HepG2 (cell line): ENCODE data around the gene NOL4L. TPM values are rescaled to one million over a fixed set of nuclear protein-coding genes. Genes with fewer than 3 reads are reported as not detected.

ENCODE experiments used
- ATAC-seq: fragments of 200-7000 bp; cut with Tn5 transposase; 3 replicates; pipeline ENCODE4 v1.9.1; 2020; ENCODE audit warnings: mild to moderate bottlenecking, moderate library complexity
- BruUV-seq: library from RNA; stranded (reverse); fragments of 400-500 nt; replicated peaks from 2 replicates; lab custom pipeline; 2021; lab: Mats Ljungman, UMichigan
- CTCF ChIA-PET: fragments of 300-600 bp; formaldehyde crosslinking; extraction: SDS; loops from one replicate; lab custom pipeline; 2021; ENCODE audit warnings: low total read pairs, inconsistent platforms, low intra/inter-chr PET ratio; lab: Yijun Ruan, JAX
- POLR2A ChIA-PET: fragments of 350-600 bp; sonication (Branson Sonifier 250); formaldehyde crosslinking; loops from one replicate; lab custom pipeline; 2020; ENCODE audit warnings: antibody characterized with exemption, inconsistent platforms; lab: Yijun Ruan, JAX
- DNase-seq: peaks from one replicate; pipeline ENCODE4 v3.0.0-alpha.2; 2015; ENCODE audit warnings: low spot score
- FAIRE-seq: peaks from 3 replicates; lab custom pipeline; 2011; peaks lifted over from hg19 to GRCh38; lab: Jason Lieb, UNC
- H2AFZ ChIP-seq: one replicate; pipeline ENCODE4 v1.6.1; 2011; ENCODE audit warnings: low read length, inconsistent platforms
- H3K27ac ChIP-seq: fragments of 300-600 bp; 3 replicates; pipeline ENCODE4 v1.8.0; 2011; ENCODE audit warnings: mixed run types, mild to moderate bottlenecking, mixed read lengths, low read length, inconsistent platforms; ENCODE audit not compliant: insufficient read depth; ENCODE audit errors: extremely low read length
- H3K27me3 ChIP-seq, 2 experiments: fragments of 200-600 bp in 1 of 2; 2 replicates in 1 of 2; 3 replicates in 1 of 2; pipeline versions ENCODE4 v1.6.0 to v1.8.0; 2011; ENCODE audit warnings: low read length in 2 of 2, mild to moderate bottlenecking in 2 of 2, moderate library complexity in 2 of 2, inconsistent platforms in 1 of 2; ENCODE audit not compliant: insufficient read depth in 2 of 2, control insufficient read depth in 1 of 2
- H3K36me3 ChIP-seq, 2 experiments: fragments of 200-600 bp in 1 of 2; replicated peaks in 1 of 2; 2 replicates in 1 of 2; 3 replicates in 1 of 2; pipeline versions ENCODE4 v1.5.1 to v1.8.0; 2011; ENCODE audit warnings: low read length in 2 of 2, inconsistent platforms in 1 of 2; ENCODE audit not compliant: insufficient read depth in 2 of 2, control insufficient read depth in 1 of 2
- H3K4me1 ChIP-seq: 2 replicates; pipeline ENCODE4 v1.5.1; 2012; ENCODE audit warnings: low read length, inconsistent platforms; ENCODE audit not compliant: insufficient read depth
- H3K4me2 ChIP-seq: 2 replicates; pipeline ENCODE4 v1.6.0; 2011; ENCODE audit warnings: low read depth, low read length, inconsistent platforms
- H3K4me3 ChIP-seq, 3 experiments: fragments of 200-600 bp in 1 of 3; sonication (generic), shearing (Covaris generic) in 1 of 3; replicated peaks in 1 of 3; 2 replicates each; pipeline ENCODE4 v1.5.1; 2011 to 2016; ENCODE audit warnings: low read length in 3 of 3, inconsistent platforms in 2 of 3, low read depth in 2 of 3, mild to moderate bottlenecking in 2 of 3, control low read depth in 1 of 3, mixed read lengths in 1 of 3; ENCODE audit not compliant: insufficient read depth in 1 of 3
- H3K79me2 ChIP-seq: one replicate; pipeline ENCODE4 v1.6.1; 2011; ENCODE audit warnings: low read length, inconsistent platforms; ENCODE audit not compliant: insufficient read depth
- H3K9ac ChIP-seq: 2 replicates; pipeline ENCODE4 v1.6.0; 2011; ENCODE audit warnings: mild to moderate bottlenecking, low read depth, low read length, inconsistent platforms; ENCODE audit not compliant: insufficient read depth
- H3K9me3 ChIP-seq: 2 replicates; pipeline ENCODE4 v1.5.1; 2012; ENCODE audit warnings: mild to moderate bottlenecking, low read length
- H4K20me1 ChIP-seq: 2 replicates; pipeline ENCODE4 v1.6.0; 2011; ENCODE audit warnings: inconsistent platforms, mild to moderate bottlenecking, low read length, moderate library complexity; ENCODE audit not compliant: insufficient read depth
- GFI1 ChIP-seq: sonication (generic); formaldehyde crosslinking; IDR thresholded peaks from 2 replicates; pipeline ENCODE4 v1.5.0; 2020; ENCODE audit warnings: missing genetic modification reagents, mild to moderate bottlenecking, borderline replicate concordance
- GLMP ChIP-seq: sonication (generic); formaldehyde crosslinking; IDR thresholded peaks from 2 replicates; pipeline ENCODE4 v1.9.0; 2021; ENCODE audit warnings: missing genetic modification reagents, mild to moderate bottlenecking, borderline replicate concordance
- NCOR1 ChIP-seq: fragments of 200-600 bp; sonication (generic); IDR thresholded peaks from 2 replicates; pipeline ENCODE4 v1.7.0; 2017; ENCODE audit warnings: antibody characterized with exemption, low read length, borderline replicate concordance
- NFYB ChIP-seq: sonication (generic); formaldehyde crosslinking; IDR thresholded peaks from 2 replicates; pipeline ENCODE4 v1.4.0; 2020; ENCODE audit warnings: missing genetic modification reagents
- SMARCC2 ChIP-seq: fragments of 450-650 bp; IDR thresholded peaks from 2 replicates; pipeline ENCODE4 v1.6.1; 2017; ENCODE audit warnings: antibody characterized with exemption, mild to moderate bottlenecking
- ZNF558 ChIP-seq: sonication (generic); formaldehyde crosslinking; IDR thresholded peaks from 2 replicates; pipeline ENCODE4 v1.9.0; 2022; ENCODE audit warnings: mild to moderate bottlenecking, missing genetic modification reagents, borderline replicate concordance
- WGBS: methylation state at CpG from one replicate; pipeline ENCODE4 v1.1.6; 2017; ENCODE audit warnings: low lambda C conversion rate; 5-methylcytosine and 5-hydroxymethylcytosine counted together
- in situ Hi-C: cut with HindIII; loops from 2 replicates; pipeline ENCODE4 v1.10.0; 2017; ENCODE audit warnings: low pct_unique_long_range_greater_than_20kb; ENCODE audit not compliant: extremely low pct_ligation_motif_present
- intact Hi-C: fragments of 100-400 bp; cut with micrococcal nuclease; formaldehyde crosslinking; loops from one replicate; pipeline ENCODE4 v1.10.0; 2022; ENCODE audit not compliant: unreplicated experiment
- polyA plus RNA-seq, 8 experiments: library from polyadenylated mRNA; depleted of rRNA in 3 of 8; stranded (reverse) in 7 of 8; unstranded in 1 of 8; fragments of >200 nt; fragmentation: Illumina TruSeq in 4 of 8; extraction: Trizol in 4 of 8; gene quantifications; 2 replicates each; pipeline versions ENCODE4 v1.2.1 to v1.2.3, GENCODE V29; 2011 to 2016; ENCODE audit warnings: low read depth in 4 of 8, missing spikeins in 1 of 8, mixed read lengths in 1 of 8; ENCODE audit not compliant: insufficient read depth in 1 of 8
- total RNA-seq, 5 experiments: library from RNA; depleted of rRNA; stranded (reverse); fragments of >200 nt; fragmentation: Illumina TruSeq; extraction: Trizol; gene quantifications; 2 replicates each; pipeline ENCODE4 v1.2.3, GENCODE V29; 2016; ENCODE audit warnings: low read depth in 1 of 5
- TF ChIP-seq, protein P1 (sequence below): sonication (generic); formaldehyde crosslinking; IDR thresholded peaks from 2 replicates; pipeline ENCODE4 v1.8.0; 2022; ENCODE audit warnings: mild to moderate bottlenecking, missing genetic modification reagents

NOL4L gene
- total and polyA plus RNA-seq, 2 of the 13 experiments (the other 11 are each of a cell fraction or from before 2014, with no cell fraction given), result 16.6 to 35.4 TPM

DNA sequence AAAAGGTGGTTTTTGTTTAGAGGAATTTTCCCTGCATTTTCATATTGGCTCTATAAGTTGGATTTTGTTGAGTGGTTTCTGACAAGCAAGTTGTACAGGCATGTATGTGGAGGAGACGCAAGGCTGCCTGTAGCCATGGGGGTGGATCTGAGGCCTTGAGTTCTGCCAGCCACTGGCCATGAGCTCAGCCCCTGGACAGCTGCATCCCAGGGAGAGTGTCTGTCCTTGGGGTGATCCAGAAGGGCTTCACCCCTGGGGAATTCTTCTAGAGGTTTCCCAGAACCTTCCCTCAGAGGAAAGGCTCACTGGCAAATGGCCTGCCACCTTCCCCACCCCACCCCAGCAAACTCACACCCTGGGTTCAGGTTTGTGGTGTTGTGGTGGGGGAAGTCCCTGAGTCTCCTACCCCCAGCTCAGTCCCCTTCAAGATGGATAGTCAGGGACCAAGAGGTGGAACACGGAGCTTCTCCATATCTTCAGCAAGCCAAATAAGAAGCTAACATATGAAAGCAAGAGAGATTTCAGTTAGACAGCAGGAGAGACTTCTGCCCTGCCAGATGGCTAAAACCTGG, 11.6 kb upstream of the NOL4L start:
- Histone ChIP-seq H2AFZ (no peak overlapping the region), H3K9ac (no peak overlapping the region), H3K27ac (no peak overlapping the region), H3K4me2 (no peak overlapping the region), H4K20me1 (no peaks in the 10 kb centered on the region), H3K4me1 (peaks cover 8% of the 10 kb centered on the region), H3K36me3 (no peaks in the 10 kb centered on the region), H3K4me3 (no peak overlapping the region), H3K9me3 (no peaks in the 10 kb centered on the region), H3K79me2 (no peaks in the 10 kb centered on the region), H3K27me3 (peaks cover 24 to 61% of the 10 kb centered on the region in 2 experiments)
- no peak for DNase-seq
- FAIRE-seq, result no peak
- ChIA-PET CTCF (no interaction called here), POLR2A (interaction anchor here (1.2 kb wide), 1 partner anchor 73 kb away, joined by 3 read pairs; no protein-coding TSS in a partner anchor)
- TF ChIP-seq GLMP (CRISPR knock-in tag) (no peak), NFYB (CRISPR knock-in tag) (no peak), SMARCC2 (no peak), GFI1 (no peak), ZNF558 (CRISPR knock-in tag) (no peak), NCOR1 (no peak)
- TF ChIP-seq, protein P1, sequence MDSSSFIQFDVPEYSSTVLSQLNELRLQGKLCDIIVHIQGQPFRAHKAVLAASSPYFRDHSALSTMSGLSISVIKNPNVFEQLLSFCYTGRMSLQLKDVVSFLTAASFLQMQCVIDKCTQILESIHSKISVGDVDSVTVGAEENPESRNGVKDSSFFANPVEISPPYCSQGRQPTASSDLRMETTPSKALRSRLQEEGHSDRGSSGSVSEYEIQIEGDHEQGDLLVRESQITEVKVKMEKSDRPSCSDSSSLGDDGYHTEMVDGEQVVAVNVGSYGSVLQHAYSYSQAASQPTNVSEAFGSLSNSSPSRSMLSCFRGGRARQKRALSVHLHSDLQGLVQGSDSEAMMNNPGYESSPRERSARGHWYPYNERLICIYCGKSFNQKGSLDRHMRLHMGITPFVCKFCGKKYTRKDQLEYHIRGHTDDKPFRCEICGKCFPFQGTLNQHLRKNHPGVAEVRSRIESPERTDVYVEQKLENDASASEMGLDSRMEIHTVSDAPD (CRISPR knock-in tag), result no peak
- in situ Hi-C loops (no loop called here), intact Hi-C loops (no loop called here)
- 0% methylated on average over 2 of the region's 2 CpGs for WGBS
- BruUV-seq, result no TSS peak
- ATAC-seq, result peak; percentile 20; the same call in 1 of the 3 replicates
